ENCODE measurements around the gene STYXL2. TPM values are rescaled to one million over a fixed set of nuclear protein-coding genes. Genes with fewer than 3 reads are reported as not detected.

The STYXL2 gene
- total RNA-seq, 1 experiment from 2014 or later, result not detected

DNA sequence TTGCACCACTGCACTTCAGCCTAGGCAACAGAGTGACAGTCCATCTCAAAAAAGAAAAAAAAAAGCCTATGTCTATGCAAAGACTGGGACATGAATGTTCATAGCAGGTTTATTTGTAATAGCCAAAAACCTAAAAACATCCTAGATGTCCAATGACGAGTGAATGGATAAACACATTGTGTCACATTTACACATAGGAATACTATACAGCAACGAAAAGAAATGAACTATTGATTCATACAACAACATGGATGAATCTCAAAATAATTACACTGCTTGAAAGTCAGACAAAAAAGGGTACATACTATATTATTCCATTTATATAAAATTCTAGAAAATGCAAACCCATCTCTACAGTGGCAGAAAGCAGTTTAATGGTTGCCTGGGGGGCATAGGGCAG is 7.9 kb downstream of the STYXL2 start:
- in situ Hi-C loops (cut with HindIII; ENCODE audit: low pct_unique_long_range_greater_than_20kb, low sequenced_read_pairs), result no loop called here
- no peak for DNase-seq (ENCODE audit: low read depth)

DNA sequence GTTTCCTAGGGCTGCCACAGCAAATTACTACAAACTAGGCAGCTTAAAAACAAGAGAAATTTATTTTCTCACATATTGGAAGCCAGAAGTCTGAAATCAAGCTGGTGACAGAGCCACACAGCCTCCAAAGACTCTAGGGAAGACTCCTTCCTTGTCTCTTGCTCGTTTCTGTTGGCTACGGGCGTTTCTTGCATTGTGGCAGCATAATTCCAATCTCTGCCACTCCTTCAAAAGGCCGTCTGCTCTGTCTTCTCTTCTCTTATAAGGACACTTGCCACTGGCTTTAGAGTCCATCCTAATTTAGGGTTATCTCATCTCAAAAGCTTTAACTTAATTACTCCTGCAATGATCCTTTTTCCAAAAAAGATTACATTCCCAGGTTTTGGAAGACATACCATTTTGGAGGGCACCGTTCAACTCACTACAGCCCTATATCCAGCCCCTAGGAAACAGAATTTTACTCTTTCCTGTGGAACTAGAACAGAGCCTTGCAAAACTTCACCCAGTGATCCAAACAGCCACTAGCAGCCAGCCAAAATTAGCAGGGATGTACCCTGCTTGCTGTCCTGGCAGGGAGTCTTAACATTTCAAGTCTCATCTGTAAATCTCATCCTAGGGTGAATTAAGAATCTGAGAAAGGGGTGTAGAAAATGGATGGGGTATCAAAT is 9.2 kb downstream of the STYXL2 start:
- no peak for DNase-seq (ENCODE audit: low read depth)
- in situ Hi-C loops (cut with HindIII; ENCODE audit: low pct_unique_long_range_greater_than_20kb, low sequenced_read_pairs), result no loop called here

DNA sequence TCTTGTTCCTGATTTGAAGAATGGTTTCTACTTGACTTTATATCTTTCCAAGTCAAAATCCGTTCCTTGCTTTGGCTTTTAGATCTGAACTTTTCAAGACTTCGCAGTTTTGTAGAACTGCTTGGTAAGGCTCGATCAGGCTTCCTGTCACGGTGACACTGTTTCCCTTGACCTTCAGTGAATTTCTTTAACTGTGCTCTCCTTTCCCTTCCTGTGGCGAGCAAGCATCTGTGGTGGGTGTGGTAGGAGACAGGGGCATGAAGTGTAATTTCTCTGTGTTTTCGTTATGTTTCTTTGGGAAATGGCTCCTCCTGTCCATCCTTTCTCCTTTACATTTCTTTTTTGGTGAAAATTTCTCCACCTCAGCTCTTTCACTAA is 10.4 kb downstream of the STYXL2 start:
- DNase-seq (ENCODE audit: low read depth), result no peak
- in situ Hi-C loops (cut with HindIII; ENCODE audit: low pct_unique_long_range_greater_than_20kb, low sequenced_read_pairs), result no loop called here

DNA sequence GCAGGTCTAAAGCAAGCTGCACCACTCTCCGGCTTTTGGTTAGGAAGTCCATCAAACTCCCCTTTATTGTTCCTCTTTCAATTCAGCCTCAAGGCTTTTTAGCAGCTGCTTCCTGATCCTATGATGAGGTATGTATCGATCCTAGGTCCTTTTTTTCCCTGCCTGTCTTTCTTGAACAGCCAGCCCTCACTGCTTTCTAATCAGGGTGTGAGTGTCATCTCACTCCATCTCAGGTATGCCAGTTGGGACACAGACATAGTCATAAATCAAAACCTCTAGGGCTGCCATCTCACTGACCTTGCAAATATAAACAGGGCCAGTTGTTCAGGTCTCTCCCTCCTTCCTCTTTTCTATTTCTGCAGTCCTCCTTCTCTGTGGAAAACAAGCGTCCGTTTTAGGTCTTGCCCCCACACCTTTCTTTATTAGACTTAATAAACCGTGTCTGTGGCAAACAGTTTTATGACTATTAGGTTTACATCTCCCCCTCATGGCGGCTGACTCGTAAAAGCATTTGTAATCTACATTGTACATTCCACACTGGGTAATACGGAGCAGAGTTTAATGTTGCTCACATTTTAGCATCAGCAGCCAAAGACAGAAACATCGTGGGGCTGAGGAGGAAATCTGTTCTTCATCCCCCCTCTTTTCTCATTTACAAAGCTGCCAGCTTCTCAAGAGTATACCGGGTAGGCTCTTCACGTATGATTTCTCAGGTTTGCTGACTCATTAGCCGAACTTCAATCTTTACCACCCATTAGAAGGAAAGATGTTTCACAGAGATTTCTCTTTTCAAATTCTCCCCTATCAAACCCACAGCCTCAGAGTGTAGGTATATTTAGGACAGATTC is 11.6 kb downstream of the STYXL2 start:
- no peak for DNase-seq (ENCODE audit: low read depth)
- in situ Hi-C loops (cut with HindIII; ENCODE audit: low pct_unique_long_range_greater_than_20kb, low sequenced_read_pairs), result no loop called here

DNA sequence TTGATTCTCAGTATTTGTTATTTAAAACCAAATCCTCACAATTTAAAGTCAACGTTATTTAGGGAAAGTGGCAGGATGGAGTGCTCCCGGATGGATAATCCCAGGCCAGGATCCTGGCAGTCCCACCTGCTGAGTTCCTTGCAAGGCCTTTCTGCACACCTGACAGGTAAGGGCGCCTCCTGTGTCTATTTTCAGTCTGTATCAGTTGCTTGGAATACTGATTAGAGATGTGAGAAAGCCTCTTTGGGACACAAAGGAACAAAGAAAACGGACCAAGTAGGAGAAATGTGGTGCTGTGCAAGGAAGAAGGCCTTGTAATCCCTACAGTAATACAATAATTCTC is 12.2 kb downstream of the STYXL2 start:
- DNase-seq (ENCODE audit: low read depth), result no peak
- in situ Hi-C loops (cut with HindIII; ENCODE audit: low pct_unique_long_range_greater_than_20kb, low sequenced_read_pairs), result no loop called here

DNA sequence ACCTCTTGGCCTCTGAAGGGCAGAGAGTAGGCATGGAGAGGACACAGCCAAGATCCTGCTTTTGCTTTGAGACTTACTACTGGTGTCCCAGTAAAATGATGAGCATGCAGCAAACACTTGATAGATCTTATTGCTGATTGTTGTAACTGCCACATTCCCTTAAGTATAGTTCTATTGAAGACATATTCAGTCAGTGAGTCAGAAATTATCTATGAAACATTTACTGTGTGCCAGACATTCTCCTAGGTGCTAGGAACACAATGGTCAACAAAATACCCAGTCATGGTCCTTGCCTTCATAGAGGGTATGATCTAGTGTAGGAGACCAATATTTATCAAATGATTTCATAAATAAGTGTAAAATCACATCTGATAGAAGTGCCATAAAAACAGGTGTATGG is 13.6 kb downstream of the STYXL2 start:
- in situ Hi-C loops (cut with HindIII; ENCODE audit: low pct_unique_long_range_greater_than_20kb, low sequenced_read_pairs), result no loop called here
- DNase-seq (ENCODE audit: low read depth), result no peak

DNA sequence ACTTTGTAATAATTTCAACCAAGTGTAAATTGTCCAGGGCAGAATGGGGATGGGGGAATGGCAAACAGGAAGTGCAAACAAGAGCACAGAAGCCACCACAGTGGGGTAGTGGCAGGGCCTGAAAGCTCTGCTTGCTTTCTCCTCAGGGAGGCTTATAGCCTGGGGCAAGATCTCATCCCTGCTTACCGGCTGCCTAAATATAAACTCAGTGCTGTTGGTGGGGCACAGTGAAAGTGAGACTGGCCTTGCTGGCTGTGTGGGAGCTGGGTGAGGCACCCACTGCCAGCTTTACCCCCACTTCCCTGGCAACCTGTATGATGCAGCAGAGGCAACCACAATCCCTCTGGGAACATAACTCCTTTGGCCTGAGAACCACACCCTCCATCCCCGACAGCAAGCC is 15.2 kb downstream of the STYXL2 start:
- in situ Hi-C loops (cut with HindIII; ENCODE audit: low pct_unique_long_range_greater_than_20kb, low sequenced_read_pairs), result no loop called here
- no peak for DNase-seq (ENCODE audit: low read depth)

DNA sequence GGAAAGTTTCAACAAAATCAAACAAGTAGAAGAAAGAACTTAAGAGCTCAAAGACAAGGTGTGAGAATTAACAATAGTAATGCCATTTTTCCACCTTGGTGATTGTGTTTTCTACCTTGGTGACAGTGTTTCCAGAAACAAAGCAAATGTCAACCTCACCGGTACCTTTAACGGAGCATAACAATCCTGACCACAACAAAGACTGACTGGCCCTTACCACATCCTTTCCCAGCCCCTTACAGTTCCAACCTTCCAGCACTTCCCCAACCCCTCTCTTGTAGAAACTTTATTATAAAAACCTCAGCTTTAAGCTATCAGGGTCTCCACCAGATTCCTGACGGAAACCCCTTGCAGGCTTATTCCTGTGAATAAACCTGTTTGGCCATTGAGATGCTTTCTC is 16.7 kb downstream of the STYXL2 start:
- no peak for DNase-seq (ENCODE audit: low read depth)

DNA sequence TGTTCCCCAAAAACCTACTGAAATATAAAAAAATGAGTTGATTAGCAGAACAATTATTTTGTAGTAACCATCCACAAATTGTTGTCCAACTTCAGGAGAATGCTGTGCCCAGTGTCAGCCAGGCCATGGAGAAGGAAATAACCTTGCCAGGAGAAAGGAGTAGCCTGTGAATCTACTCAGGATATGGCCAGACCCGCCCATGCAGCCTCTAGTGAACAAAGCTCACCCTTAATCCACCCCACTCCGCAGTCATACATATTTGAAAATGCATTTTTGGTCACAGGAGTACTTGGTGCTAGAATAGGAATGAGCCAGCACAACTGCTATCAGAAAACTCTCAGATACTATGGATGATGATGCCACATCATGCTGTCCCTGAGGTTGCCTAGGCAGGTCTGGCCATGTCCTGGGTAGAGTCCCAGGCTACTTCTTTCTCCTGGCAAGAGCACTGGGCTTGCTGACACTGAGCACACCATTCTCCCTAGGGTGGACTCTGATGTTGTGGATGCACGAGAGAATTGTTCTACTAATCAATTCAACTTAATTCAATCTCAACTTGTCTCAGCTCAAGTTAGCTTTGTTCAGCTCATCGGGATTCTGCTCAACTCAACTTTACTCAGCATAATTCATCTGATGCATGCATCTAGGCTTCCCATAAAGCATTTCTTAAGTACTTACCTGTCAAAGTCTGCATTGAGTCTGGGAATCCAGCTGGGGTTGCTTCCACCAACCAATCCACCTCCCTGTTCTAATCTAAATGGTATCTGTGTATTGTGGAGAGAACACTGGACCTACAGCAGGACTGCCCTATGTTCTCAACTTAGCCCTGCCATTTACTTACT is 18.2 kb downstream of the STYXL2 start:
- in situ Hi-C loops (cut with HindIII; ENCODE audit: low pct_unique_long_range_greater_than_20kb, low sequenced_read_pairs), result no loop called here

More for the DNA sequence above, 16.7 kb downstream of the STYXL2 start:
- in situ Hi-C loops (cut with HindIII; ENCODE audit: low pct_unique_long_range_greater_than_20kb, low sequenced_read_pairs), result no loop called here

DNA sequence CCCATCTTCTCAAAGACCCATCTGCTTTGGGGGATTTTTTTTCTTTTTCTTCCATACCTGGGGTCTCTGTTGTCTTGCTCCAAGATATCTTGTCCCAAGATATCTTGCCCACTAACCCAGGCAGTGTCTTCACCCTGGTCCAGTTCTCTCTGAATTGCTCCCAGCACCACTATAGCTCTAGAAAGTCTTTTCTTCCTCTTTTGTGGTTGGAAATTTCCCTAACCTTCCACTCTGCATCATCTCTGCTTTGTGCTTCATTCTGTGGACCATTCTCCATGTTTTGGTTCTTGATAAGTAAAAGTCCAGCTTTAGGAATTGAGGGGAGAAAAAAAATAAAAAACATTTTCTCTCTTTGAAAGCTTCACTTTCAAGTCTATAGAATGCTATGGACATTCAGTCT is 20.9 kb downstream of the STYXL2 start:
- in situ Hi-C loops (cut with HindIII; ENCODE audit: low pct_unique_long_range_greater_than_20kb, low sequenced_read_pairs), result no loop called here
- no peak for DNase-seq (ENCODE audit: low read depth)

More for the DNA sequence above, 18.2 kb downstream of the STYXL2 start:
- DNase-seq (ENCODE audit: low read depth), result no peak

DNA sequence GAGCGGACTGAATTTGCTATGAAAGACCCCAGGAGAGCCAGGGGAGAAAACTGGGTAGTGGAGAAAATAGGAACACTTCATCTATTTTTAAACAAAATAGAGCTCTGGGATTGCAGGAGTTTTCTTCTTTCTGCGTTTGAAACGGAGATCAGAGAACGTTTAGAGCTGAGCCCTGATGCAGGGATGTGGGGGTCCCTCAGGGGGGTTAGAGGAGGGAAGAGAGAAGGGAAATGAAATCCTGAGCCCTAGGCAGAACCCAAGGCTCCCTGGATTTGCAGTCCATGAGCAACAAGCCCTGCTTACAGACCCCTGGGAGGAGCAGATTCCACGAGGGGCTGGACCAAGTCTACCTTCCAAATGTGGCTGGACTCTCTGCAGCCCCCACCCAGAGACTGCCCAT is 21.8 kb downstream of the STYXL2 start:
- in situ Hi-C loops (cut with HindIII; ENCODE audit: low pct_unique_long_range_greater_than_20kb, low sequenced_read_pairs), result no loop called here
- DNase-seq (ENCODE audit: low read depth), result no peak

DNA sequence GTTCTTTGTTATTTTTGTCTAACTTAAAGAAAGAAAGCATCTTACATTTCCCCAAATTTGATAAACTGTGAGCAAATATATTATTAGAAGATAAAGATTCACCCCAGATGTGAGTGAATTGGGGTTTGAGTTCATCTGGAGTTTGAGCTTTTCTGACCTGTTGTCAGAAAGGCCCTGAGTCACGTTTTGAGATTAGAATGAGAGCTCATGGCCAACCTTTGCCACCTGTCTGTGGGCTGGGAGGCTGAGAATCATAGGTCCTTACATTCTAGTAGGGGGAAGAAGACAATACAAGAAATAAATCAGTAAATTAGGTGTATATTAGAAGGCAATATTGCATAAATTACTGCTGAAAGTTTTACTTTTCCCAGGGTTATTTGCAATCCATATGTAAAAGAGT is 22.3 kb downstream of the STYXL2 start:
- in situ Hi-C loops (cut with HindIII; ENCODE audit: low pct_unique_long_range_greater_than_20kb, low sequenced_read_pairs), result no loop called here
- no peak for DNase-seq (ENCODE audit: low read depth)

DNA sequence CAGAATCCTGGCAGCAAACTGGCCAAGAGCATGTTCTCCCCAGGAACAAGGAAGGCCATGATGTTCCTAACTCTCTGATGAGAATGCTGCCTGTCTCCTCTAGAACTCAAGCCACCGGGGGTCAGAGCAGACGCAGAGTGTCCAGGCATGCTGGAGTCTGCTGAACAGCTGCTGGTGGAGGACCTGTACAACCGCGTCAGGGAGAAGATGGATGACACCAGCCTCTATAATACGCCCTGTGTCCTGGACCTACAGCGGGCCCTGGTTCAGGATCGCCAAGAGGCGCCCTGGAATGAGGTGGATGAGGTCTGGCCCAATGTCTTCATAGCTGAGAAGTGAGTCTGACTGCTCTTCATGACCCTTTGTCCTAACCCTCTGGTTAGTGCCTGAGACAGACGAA is 23.4 kb downstream of the STYXL2 start:
- DNase-seq (ENCODE audit: low read depth), result no peak
- in situ Hi-C loops (cut with HindIII; ENCODE audit: low pct_unique_long_range_greater_than_20kb, low sequenced_read_pairs), result no loop called here

DNA sequence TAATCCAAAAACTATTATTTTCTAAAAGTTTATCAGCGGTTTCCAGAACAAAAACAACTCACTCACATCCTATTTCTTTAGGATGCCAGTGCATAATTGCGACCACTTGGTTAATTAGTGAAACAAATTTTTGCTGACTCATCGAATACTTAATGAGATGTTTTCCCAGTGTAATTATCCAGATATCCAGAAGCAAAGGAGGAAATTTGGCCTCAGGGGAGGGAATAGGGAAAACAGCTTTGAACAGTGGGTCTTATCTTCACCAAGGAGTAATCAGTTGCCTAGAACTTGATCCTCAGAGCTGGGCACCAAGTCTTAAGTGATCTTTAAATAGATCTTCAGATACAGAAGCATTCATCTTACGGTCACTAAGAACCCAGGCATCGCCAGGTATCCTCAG is 24.3 kb downstream of the STYXL2 start:
- in situ Hi-C loops (cut with HindIII; ENCODE audit: low pct_unique_long_range_greater_than_20kb, low sequenced_read_pairs), result no loop called here
- DNase-seq (ENCODE audit: low read depth), result no peak

DNA sequence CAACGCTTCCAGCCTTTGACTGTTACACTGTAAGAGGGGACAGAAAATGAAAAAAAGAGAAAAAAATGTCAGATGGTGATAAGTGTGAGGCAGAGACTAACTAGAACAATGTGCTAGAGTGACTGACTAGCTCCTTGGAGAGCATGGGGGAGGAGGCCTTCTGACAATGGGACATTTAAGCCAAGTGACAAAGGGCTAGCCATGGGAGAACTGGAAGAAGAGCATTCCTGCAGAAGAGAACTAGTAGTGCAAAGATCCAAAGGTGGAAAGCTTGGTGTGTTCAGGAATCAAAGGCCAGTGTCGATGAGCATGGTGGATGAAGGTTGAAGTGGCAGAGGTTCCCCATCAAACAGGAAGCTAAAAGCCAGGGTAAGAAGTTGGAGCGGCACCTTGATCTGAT is 25.8 kb downstream of the STYXL2 start:
- no peak for DNase-seq (ENCODE audit: low read depth)
- in situ Hi-C loops (cut with HindIII; ENCODE audit: low pct_unique_long_range_greater_than_20kb, low sequenced_read_pairs), result no loop called here

DNA sequence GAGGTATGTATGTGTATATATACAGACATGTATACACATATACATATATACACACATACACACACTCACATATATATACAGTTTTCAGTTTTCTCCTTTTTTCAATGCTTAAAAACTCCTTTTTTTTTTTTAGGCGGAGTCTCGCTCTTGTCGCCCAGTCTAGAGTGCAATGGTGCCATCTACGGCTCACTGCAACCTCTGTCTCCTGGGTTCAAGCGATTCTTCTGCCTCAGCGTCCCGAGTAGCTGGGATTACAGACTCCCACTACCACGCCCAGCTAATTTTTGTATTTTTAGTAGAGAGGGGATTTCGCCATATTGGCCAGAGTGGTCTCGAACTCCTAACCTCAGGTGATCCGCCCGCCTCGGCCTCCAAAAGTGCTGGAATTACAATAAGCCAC is 27.0 kb downstream of the STYXL2 start:
- in situ Hi-C loops (cut with HindIII; ENCODE audit: low pct_unique_long_range_greater_than_20kb, low sequenced_read_pairs), result no loop called here

DNA sequence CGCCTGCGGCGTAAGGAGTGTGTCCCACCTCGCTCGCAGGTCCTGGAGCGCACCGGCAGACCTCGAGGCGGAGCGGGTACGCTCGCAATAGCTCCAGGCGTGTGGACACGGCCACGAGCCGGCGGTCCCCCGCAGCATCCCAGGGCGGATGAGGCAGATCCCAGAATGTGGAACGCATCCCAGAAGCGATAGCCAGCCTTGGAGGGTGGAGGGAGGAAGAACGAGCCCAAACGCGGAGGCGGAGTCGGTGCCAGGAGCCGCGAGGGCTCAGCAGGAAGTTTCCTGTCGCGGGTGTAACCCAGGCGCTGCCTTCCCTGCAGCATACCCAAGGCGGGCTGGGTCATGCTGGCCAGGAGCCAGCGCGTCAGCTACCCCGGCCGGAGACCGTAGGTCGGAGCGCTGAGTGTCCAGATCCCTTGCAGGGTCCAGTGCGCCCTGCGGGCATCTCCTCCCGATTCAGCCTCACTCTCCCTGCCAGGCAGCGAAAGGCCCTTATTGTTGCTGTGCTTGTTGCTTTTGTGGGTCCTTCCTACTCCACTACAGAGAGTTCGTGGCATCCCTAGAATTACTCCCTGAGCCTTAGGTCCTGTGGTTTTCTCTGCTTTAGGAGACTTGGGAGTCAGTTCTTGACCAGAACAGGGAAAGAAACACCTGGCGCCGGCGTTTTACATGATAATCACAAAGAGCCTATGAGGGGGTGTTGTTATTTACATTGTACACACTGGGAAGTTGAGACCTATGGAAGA is 27.7 kb downstream of the STYXL2 start:
- no peak for DNase-seq (ENCODE audit: low read depth)
- in situ Hi-C loops (cut with HindIII; ENCODE audit: low pct_unique_long_range_greater_than_20kb, low sequenced_read_pairs), result no loop called here

More for the DNA sequence above, 27.0 kb downstream of the STYXL2 start:
- DNase-seq (ENCODE audit: low read depth), result no peak

DNA sequence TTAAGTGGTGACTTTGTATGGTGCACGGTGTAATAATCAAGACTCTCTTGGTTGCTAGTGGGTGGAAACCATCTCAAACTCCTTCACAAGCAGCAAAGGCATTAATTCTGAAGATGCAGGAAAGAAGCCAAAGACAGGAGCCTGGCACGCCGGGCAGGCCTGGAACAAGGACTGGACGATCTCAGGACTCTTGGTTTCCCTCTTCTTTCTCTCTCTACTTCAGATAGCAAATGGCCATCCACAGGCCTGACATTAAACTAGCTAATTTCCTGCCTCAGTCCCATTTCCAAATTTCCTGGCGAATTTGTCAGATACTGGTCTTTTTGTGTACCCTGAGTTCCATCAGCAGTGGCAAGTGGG is 28.2 kb downstream of the STYXL2 start:
- DNase-seq (ENCODE audit: low read depth), result no peak
- in situ Hi-C loops (cut with HindIII; ENCODE audit: low pct_unique_long_range_greater_than_20kb, low sequenced_read_pairs), result no loop called here

DNA sequence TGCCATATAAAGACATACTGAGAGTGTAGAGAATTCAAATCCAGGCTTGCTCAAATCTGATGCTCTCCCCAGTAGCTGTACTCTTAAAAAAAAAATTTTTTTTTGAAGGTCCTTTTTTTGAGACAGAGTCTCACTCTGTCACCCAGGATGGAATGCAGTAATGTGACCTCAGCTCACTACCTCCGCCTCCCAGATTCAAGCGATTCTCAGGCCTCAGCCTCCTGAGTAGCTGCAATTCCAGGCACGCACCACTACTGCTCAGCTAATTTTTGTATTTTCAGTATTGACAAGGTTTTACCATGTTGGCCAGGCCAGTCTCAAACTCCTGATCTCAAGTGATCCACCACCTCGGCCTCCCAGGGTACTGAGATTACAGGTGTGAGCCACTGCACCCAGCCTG is 28.7 kb downstream of the STYXL2 start:
- no peak for DNase-seq (ENCODE audit: low read depth)
- in situ Hi-C loops (cut with HindIII; ENCODE audit: low pct_unique_long_range_greater_than_20kb, low sequenced_read_pairs), result no loop called here
